ENCODE data around the gene CD8B2.
"Not testable (repeated sequence)": the region's sequence is repeated elsewhere in the genome, so short reads cannot be mapped to it uniquely, and the experiment has no call there.

- TF ChIP-seq CTCF, EP300 (IDR thresholded peaks at IDR 0.05): not testable (repeated sequence)
Measured at GRCh38 chr2:106502351-106502750, 15.2 kb downstream of the CD8B2 start.

Data from sigmoid colon (tissue), 4 donors.